HCT116 (cell line): ENCODE measurements around the gene FAM228A. TPM values are rescaled to one million over a fixed set of nuclear protein-coding genes. Genes with fewer than 3 reads are reported as not detected.

Source experiments
- ATAC-seq: fragments of 200-7000 bp; cut with Tn5 transposase; 2 replicates; pipeline ENCODE4 v1.9.1; 2020; ENCODE audit warnings: mild to moderate bottlenecking, moderate library complexity
- BruUV-seq: library from RNA; stranded (reverse); fragments of 400-500 nt; replicated peaks from 2 replicates; lab custom pipeline; 2021; lab: Mats Ljungman, UMichigan
- CTCF ChIA-PET: fragments of 300-600 bp; sonication (Branson Sonifier 250); formaldehyde crosslinking; loops from one replicate; lab custom pipeline; 2021; ENCODE audit warnings: antibody characterized with exemption; lab: Charles Lee
- POLR2A ChIA-PET: fragments of 300-600, 350-600 bp; sonication (Branson Sonifier 250); formaldehyde crosslinking; loops from one replicate; lab custom pipeline; 2021; ENCODE audit warnings: antibody characterized with exemption; lab: Charles Lee
- RAD21 ChIA-PET, 2 experiments: fragments of 300-600 bp; sonication (Branson Sonifier 250); formaldehyde crosslinking; loops; one replicate each; lab custom pipeline; 2023; ENCODE audit warnings: low total read pairs in 2 of 2; ENCODE audit not compliant: uncharacterized antibody in 2 of 2, unreplicated experiment in 2 of 2, low non-redundant PET in 1 of 2; lab: Charles Lee
- DNase-seq: peaks from one replicate; pipeline ENCODE4 v3.0.0-alpha.2; 2010; ENCODE audit warnings: low read depth, low spot score
- H2AFZ ChIP-seq: fragments of 200-600 bp; shearing (Covaris generic), sonication (generic); 2 replicates; pipeline ENCODE4 v1.6.1; 2017; ENCODE audit warnings: low read depth, mixed run types, mixed read lengths, antibody characterized with exemption, low read length; ENCODE audit not compliant: poor library complexity, severe bottlenecking
- H3K27ac ChIP-seq: 2 replicates; pipeline ENCODE4 v1.5.1; 2012; ENCODE audit warnings: low read depth, low read length
- H3K27me3 ChIP-seq: fragments of 200-600 bp; sonication (generic); 2 replicates; pipeline ENCODE4 v1.6.1; 2016; ENCODE audit warnings: mixed run types, low read length, mixed read lengths; ENCODE audit not compliant: insufficient read depth
- H3K36me3 ChIP-seq, 2 experiments: fragments of 200-500 bp in 1 of 2; fragments of 200-600 bp in 1 of 2; sonication (Bioruptor generic) in 1 of 2; sonication (generic) in 1 of 2; 2 replicates each; pipeline versions ENCODE4 v1.5.1 to v1.6.1; 2014 to 2016; ENCODE audit warnings: low read length in 2 of 2, inconsistent platforms in 1 of 2, mixed read lengths in 1 of 2, mixed run types in 1 of 2; ENCODE audit not compliant: insufficient read depth in 2 of 2, control insufficient read depth in 1 of 2
- H3K4me1 ChIP-seq, 2 experiments: fragments of 200-600 bp in 1 of 2; sonication (generic) in 1 of 2; 2 replicates each; pipeline versions ENCODE4 v1.5.1 to v1.6.1; 2012 to 2017; ENCODE audit warnings: low read length in 2 of 2, inconsistent platforms in 1 of 2, mild to moderate bottlenecking in 1 of 2, mixed read lengths in 1 of 2, mixed run types in 1 of 2, moderate library complexity in 1 of 2; ENCODE audit not compliant: insufficient read depth in 2 of 2, control insufficient read depth in 1 of 2
- H3K4me2 ChIP-seq: fragments of 200-600 bp; sonication (generic); 2 replicates; pipeline ENCODE4 v1.6.1; 2017; ENCODE audit warnings: mixed run types, low read length, mixed read lengths
- H3K4me3 ChIP-seq, 2 experiments: fragments of 200-600 bp in 1 of 2; sonication (generic) in 1 of 2; replicated peaks in 1 of 2; 2 replicates each; pipeline ENCODE4 v1.5.1; 2011 to 2016; ENCODE audit warnings: low read length in 2 of 2, control low read depth in 1 of 2, low read depth in 1 of 2, mild to moderate bottlenecking in 1 of 2, mixed read lengths in 1 of 2, mixed run types in 1 of 2
- H3K79me2 ChIP-seq: fragments of 200-600 bp; sonication (generic); 2 replicates; pipeline ENCODE4 v1.6.1; 2017; ENCODE audit warnings: mild to moderate bottlenecking, mixed run types, low read length, moderate library complexity, mixed read lengths; ENCODE audit not compliant: insufficient read depth
- H3K9ac ChIP-seq: fragments of 200-600 bp; sonication (generic); 2 replicates; pipeline ENCODE4 v1.6.1; 2016; ENCODE audit warnings: low read length, mixed read lengths
- H3K9me2 ChIP-seq: fragments of 200-600 bp; sonication (generic), shearing (Covaris generic); 2 replicates; pipeline ENCODE4 v1.6.1; 2017; ENCODE audit warnings: mixed run types, mild to moderate bottlenecking, moderate library complexity; ENCODE audit not compliant: insufficient read depth
- H3K9me3 ChIP-seq, 2 experiments: fragments of 200-500 bp in 1 of 2; fragments of 200-600 bp in 1 of 2; sonication (Bioruptor generic) in 1 of 2; sonication (generic) in 1 of 2; 2 replicates each; pipeline ENCODE4 v1.6.1; 2014 to 2017; ENCODE audit warnings: low read length in 2 of 2, mixed read lengths in 2 of 2, inconsistent platforms in 1 of 2, low read depth in 1 of 2, mild to moderate bottlenecking in 1 of 2, mixed run types in 1 of 2, moderate library complexity in 1 of 2; ENCODE audit not compliant: control insufficient read depth in 1 of 2, insufficient read depth in 1 of 2
- H4K20me1 ChIP-seq: fragments of 200-600 bp; sonication (generic), shearing (Covaris generic); 2 replicates; pipeline ENCODE4 v1.6.1; 2017; ENCODE audit warnings: mixed run types, mild to moderate bottlenecking, moderate library complexity; ENCODE audit not compliant: insufficient read depth
- CBX3 ChIP-seq: IDR thresholded peaks from 2 replicates; pipeline ENCODE4 v1.6.1; 2012; ENCODE audit warnings: low read depth
- CTCF ChIP-seq, 3 experiments: fragments of 200-600 bp in 1 of 3; sonication (generic) in 1 of 3; IDR thresholded peaks in 2 of 3; conservative IDR thresholded peaks in 1 of 3; 2 replicates each; pipeline ENCODE4 v1.5.1; 2012 to 2017; ENCODE audit warnings: low read depth in 2 of 3, low read length in 2 of 3, antibody characterized with exemption in 1 of 3, borderline replicate concordance in 1 of 3, control low read depth in 1 of 3, mild to moderate bottlenecking in 1 of 3, mixed read lengths in 1 of 3, mixed run types in 1 of 3, moderate library complexity in 1 of 3; ENCODE audit not compliant: insufficient read depth in 1 of 3
- EZH2 ChIP-seq: fragments of 200-600 bp; sonication (generic); IDR thresholded peaks from 2 replicates; pipeline ENCODE4 v1.6.1; 2017; ENCODE audit warnings: antibody characterized with exemption, mixed run types
- EZH2phosphoT487 ChIP-seq: fragments of 200-600 bp; IDR thresholded peaks from 2 replicates; pipeline ENCODE4 v1.6.1; 2018; ENCODE audit warnings: antibody characterized with exemption, borderline replicate concordance
- FOSL1 ChIP-seq: IDR thresholded peaks from 2 replicates; pipeline ENCODE4 v1.6.1; 2012; ENCODE audit warnings: low read depth
- POLR2A ChIP-seq: IDR thresholded peaks from 2 replicates; pipeline ENCODE4 v1.7.0; 2011; ENCODE audit warnings: borderline replicate concordance; ENCODE audit not compliant: insufficient read depth, insufficient read length; ENCODE audit errors: extremely low read depth
- POLR2AphosphoS5 ChIP-seq: IDR thresholded peaks from 2 replicates; pipeline ENCODE4 v1.6.1; 2011; ENCODE audit warnings: mild to moderate bottlenecking, low read depth, low read length, moderate library complexity
- RAD21 ChIP-seq: IDR thresholded peaks from 2 replicates; pipeline ENCODE4 v1.6.1; 2012; ENCODE audit warnings: low read depth, mild to moderate bottlenecking
- SIN3A ChIP-seq: IDR thresholded peaks from 2 replicates; pipeline ENCODE4 v1.6.1; 2012; ENCODE audit warnings: low read depth
- SRF ChIP-seq: IDR thresholded peaks from 2 replicates; pipeline ENCODE4 v1.6.1; 2012; ENCODE audit warnings: low read depth
- TCF7L2 ChIP-seq: IDR thresholded peaks from 2 replicates; pipeline ENCODE4 v1.7.0; 2011; ENCODE audit warnings: borderline replicate concordance, inconsistent platforms; ENCODE audit not compliant: insufficient read depth, insufficient read length; ENCODE audit errors: extremely low read depth
- YY1 ChIP-seq: IDR thresholded peaks from 2 replicates; pipeline ENCODE4 v1.6.1; 2011; ENCODE audit warnings: low read length, low read depth, moderate library complexity, mild to moderate bottlenecking; ENCODE audit not compliant: insufficient replicate concordance; ENCODE audit errors: extremely low read depth
- ZBTB33 ChIP-seq: IDR thresholded peaks from 2 replicates; pipeline ENCODE4 v1.6.1; 2011; ENCODE audit warnings: mild to moderate bottlenecking, low read length, moderate library complexity; ENCODE audit not compliant: insufficient replicate concordance; ENCODE audit errors: extremely low read depth
- intact Hi-C: fragments of 100-400 bp; cut with micrococcal nuclease; formaldehyde crosslinking; loops from 2 replicates; pipeline ENCODE4 v1.10.0; 2022
- total RNA-seq: library from RNA; stranded (reverse); gene quantifications from one replicate; pipeline ENCODE4 v1.2.1, GENCODE V29; 2021; ENCODE audit not compliant: unreplicated experiment

Gene FAM228A
- total RNA-seq, 1 experiment from 2014 or later = not detected

- no peaks in the 10 kb centered on the region for H3K9me3 ChIP-seq
- no peak overlapping the region for H3K4me3 ChIP-seq
- no peak for DNase-seq
- TF ChIP-seq EZH2 (no peak), TCF7L2 (no peak), ZBTB33 (no peak), YY1 (no peak)
- TF ChIP-seq, all 23 proteins: peak for 0
- Histone ChIP-seq H3K4me1 (no peaks in the 10 kb centered on the region), H2AFZ (no peak overlapping the region), H3K27me3 (no peaks in the 10 kb centered on the region), H3K79me2 (no peaks in the 10 kb centered on the region), H3K36me3 (no peaks in the 10 kb centered on the region), H3K4me2 (no peak overlapping the region), H4K20me1 (no peaks in the 10 kb centered on the region), H3K27ac (no peak overlapping the region), H3K9me2 (no peaks in the 10 kb centered on the region), H3K9ac (no peak overlapping the region)
- intact Hi-C loops = loop anchor here (5.0 to 10.0 kb wide), 3 partner anchors 178 to 340 kb away; partner anchors contain the start of gene ATAD2B
- ChIA-PET POLR2A (no interaction called here), RAD21 (no interaction called here), CTCF (no interaction called here)
- BruUV-seq = no TSS peak
- ATAC-seq = no peak
These were observed 12.4 kb upstream of the FAM228A start for GRCh38 chr2:24162494-24162893.

DNA sequence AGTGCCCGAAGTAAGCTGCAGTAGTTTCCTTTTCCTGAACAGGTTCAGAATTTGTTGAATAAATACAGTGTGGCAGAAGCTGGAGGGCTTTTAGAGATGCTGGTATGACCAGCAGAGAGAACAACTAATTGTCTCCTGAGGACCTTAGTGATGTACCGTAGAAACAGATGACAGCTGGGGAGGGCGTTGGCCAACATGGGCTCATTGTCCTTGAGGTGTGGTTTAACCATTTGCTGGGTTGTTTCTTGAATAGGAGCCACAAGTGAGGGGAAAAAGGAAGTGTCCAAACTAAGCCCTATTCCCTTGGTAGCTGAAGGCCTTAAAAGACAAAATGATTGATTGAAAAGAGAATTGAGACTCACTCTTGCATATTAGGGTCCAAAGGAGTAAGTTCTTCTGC lies 11.7 kb upstream of the FAM228A start:
- Histone ChIP-seq H4K20me1 (no peaks in the 10 kb centered on the region), H3K36me3 (no peaks in the 10 kb centered on the region), H3K4me3 (no peak overlapping the region), H3K79me2 (no peaks in the 10 kb centered on the region), H3K9ac (no peak overlapping the region), H3K9me3 (no peaks in the 10 kb centered on the region), H3K27ac (no peak overlapping the region), H3K4me1 (no peaks in the 10 kb centered on the region), H2AFZ (no peak overlapping the region), H3K4me2 (no peak overlapping the region), H3K9me2 (no peaks in the 10 kb centered on the region), H3K27me3 (no peaks in the 10 kb centered on the region)
- ChIA-PET CTCF (interaction anchor here (1.3 to 1.4 kb wide), 2 partner anchors 221 to 236 kb away, joined by 3 to 6 read pairs; partner anchors contain the start of gene ATAD2B), POLR2A (no interaction called here), RAD21 (no interaction called here)
- intact Hi-C loops = loop anchor here (5.0 to 10.0 kb wide), 3 partner anchors 178 to 341 kb away; partner anchors contain the start of gene ATAD2B
- DNase-seq = no peak
- no TSS peak for BruUV-seq
- ATAC-seq = no peak
- no peak for TF ChIP-seq EZH2phosphoT487
- TF ChIP-seq YY1 = no peak
- no peak for TF ChIP-seq CBX3
- no peak for TF ChIP-seq ZBTB33
- no peak for TF ChIP-seq TCF7L2
- no peak for TF ChIP-seq EZH2
- TF ChIP-seq SIN3A = no peak
- no peak for TF ChIP-seq CTCF (IDR thresholded peaks at IDR 0.05 in 2 of 3, conservative IDR thresholded peaks at IDR 0.05 in 1 of 3; ENCODE audit: borderline replicate concordance in 1 of 3, insufficient read depth in 1 of 3, low read depth in 2 of 3, low read length in 2 of 3)
- no peak for TF ChIP-seq RAD21
- no peak for TF ChIP-seq POLR2A
- no peak for TF ChIP-seq FOSL1
- TF ChIP-seq SRF = no peak
- TF ChIP-seq POLR2AphosphoS5 = no peak
